ENCODE data around the gene CAMTA1.

The CAMTA1 gene

DNA sequence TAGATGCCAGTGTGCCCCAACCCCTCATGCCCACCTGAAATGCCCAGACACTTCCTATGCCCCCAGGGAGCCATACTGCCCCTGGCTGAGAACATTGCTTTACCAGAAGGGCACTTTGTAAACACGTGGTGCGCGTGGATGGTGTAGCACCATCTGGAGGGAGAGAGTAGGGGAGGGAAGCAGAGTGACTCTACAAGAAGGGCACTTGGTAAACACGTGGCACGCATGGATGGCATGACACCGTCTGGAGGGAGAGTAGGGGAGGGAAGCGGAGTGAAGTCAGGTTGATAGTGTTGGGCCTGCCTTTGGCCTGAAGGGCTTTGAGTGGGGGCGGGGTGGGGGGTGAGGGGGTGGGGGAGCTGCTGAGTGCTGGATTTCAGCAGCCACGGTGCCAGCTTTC is 661.8 kb downstream of the CAMTA1 start:
- no peak overlapping the region for H3K9ac ChIP-seq (ENCODE audit: low read depth, low read length)
- no peak overlapping the region for H3K4me3 ChIP-seq (ENCODE audit: low read depth, low read length)
- H3K36me3 ChIP-seq (ENCODE audit: control insufficient read depth, insufficient read depth, low read length): no peaks in the 10 kb centered on the region
- no peaks in the 10 kb centered on the region for H3K9me3 ChIP-seq (ENCODE audit: control insufficient read depth, insufficient read depth, low read length)
- no peaks in the 10 kb centered on the region for H3K4me1 ChIP-seq (ENCODE audit: control insufficient read depth, insufficient read depth, low read length)
- H3K27me3 ChIP-seq (ENCODE audit: control insufficient read depth, insufficient read depth, low read length): no peaks in the 10 kb centered on the region
- H3K27ac ChIP-seq (ENCODE audit: low read depth, low read length): no peak overlapping the region

DNA sequence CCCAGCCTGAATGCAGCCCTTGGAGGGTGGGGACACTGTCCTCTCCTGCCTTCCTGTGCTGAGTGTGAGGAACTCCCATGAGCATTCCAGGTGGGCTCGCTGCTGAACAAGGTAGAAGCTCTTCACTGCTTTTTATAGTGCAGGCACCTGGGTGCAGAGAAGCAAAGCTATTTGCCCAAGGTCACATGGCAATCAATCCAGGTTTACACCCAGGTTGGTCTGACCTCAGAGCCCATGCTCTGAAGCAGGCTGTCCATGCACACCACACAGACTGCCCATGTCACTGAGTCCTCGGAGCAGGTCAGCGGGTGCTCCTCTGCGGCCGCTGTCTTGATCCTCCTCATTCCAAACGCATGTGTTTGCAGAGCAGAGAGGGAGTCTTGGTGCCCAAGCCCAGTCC is 662.5 kb downstream of the CAMTA1 start:
- H3K27ac ChIP-seq (ENCODE audit: low read depth, low read length): no peak overlapping the region

DNA sequence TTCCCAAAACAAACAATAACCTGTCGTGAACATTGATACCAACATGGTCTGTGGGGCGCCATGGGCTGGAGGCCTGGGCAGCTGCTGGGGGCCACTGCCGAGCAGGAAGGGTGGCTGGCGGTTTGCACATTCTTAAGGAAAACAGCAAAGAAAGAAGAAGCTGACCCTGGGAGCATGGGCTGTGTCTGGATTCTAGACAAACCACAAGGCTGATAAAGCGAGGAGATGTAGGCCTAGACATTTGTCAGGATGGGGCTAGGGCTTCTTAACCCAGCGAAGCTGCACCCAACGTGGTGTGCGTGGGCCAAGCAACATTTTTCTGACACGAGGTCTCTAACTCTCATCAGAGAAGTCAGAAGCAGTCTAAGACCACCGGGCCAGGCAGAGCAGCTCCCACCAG is 663.7 kb downstream of the CAMTA1 start:
- no peaks in the 10 kb centered on the region for H3K9me3 ChIP-seq (ENCODE audit: control insufficient read depth, insufficient read depth, low read length)

More for the DNA sequence above, 662.5 kb downstream of the CAMTA1 start:
- Histone ChIP-seq H3K9me3 (ENCODE audit: control insufficient read depth, insufficient read depth, low read length) (no peaks in the 10 kb centered on the region), H3K36me3 (ENCODE audit: control insufficient read depth, insufficient read depth, low read length) (no peaks in the 10 kb centered on the region), H3K27me3 (ENCODE audit: control insufficient read depth, insufficient read depth, low read length) (no peaks in the 10 kb centered on the region), H3K9ac (ENCODE audit: low read depth, low read length) (no peak overlapping the region), H3K4me3 (ENCODE audit: low read depth, low read length) (no peak overlapping the region), H3K4me1 (ENCODE audit: control insufficient read depth, insufficient read depth, low read length) (no peaks in the 10 kb centered on the region)

DNA sequence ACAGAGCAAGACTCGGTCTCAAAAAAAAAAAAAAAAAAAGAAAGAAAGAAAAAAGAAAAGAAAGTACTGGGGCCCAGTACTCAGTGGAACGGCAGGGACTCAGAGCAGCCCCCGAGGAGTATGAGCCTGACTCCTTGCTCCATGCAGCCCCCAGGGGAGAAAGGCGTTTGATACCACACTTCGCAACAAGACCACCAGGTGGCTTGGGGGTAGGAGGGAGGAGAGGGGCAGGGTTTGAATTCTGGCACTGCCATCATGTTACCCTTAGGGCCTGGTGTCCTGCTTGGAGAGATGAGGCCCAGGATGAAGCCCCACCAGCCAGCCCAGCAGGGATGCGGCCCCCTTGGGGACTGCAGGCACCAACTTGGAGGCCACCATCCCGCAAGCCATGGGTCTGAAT is 664.5 kb downstream of the CAMTA1 start:
- H3K27me3 ChIP-seq (ENCODE audit: control insufficient read depth, insufficient read depth, low read length): no peaks in the 10 kb centered on the region
- H3K9me3 ChIP-seq (ENCODE audit: control insufficient read depth, insufficient read depth, low read length): no peaks in the 10 kb centered on the region
- H3K27ac ChIP-seq (ENCODE audit: low read depth, low read length): no peak overlapping the region

More for the DNA sequence above, 663.7 kb downstream of the CAMTA1 start:
- Histone ChIP-seq H3K27ac (ENCODE audit: low read depth, low read length) (no peak overlapping the region), H3K9ac (ENCODE audit: low read depth, low read length) (no peak overlapping the region), H3K36me3 (ENCODE audit: control insufficient read depth, insufficient read depth, low read length) (no peaks in the 10 kb centered on the region), H3K4me1 (ENCODE audit: control insufficient read depth, insufficient read depth, low read length) (no peaks in the 10 kb centered on the region), H3K27me3 (ENCODE audit: control insufficient read depth, insufficient read depth, low read length) (no peaks in the 10 kb centered on the region), H3K4me3 (ENCODE audit: low read depth, low read length) (no peak overlapping the region)

DNA sequence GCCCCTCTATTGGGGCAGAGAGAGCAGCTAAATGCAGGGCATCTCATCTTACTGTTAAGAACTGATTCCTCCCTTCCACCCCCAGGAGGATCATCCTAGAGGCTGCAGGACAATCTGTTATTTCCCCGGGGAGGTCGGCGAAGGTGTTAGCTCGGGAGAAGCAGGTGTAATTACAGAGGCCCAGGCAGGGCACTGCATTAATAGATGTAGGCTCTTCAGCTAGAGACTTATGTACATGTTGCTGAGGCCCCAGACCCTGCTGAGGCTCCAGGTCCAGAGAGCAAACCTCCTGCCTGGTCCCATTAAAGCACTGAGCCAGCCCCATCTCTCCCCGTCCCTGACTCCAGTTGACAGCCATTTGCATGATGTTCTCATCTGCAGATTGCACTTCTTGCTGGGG is 665.6 kb downstream of the CAMTA1 start:
- no peaks in the 10 kb centered on the region for H3K36me3 ChIP-seq (ENCODE audit: control insufficient read depth, insufficient read depth, low read length)
- H3K27ac ChIP-seq (ENCODE audit: low read depth, low read length): no peak overlapping the region
- H3K9me3 ChIP-seq (ENCODE audit: control insufficient read depth, insufficient read depth, low read length): no peaks in the 10 kb centered on the region
- H3K9ac ChIP-seq (ENCODE audit: low read depth, low read length): no peak overlapping the region
- H3K27me3 ChIP-seq (ENCODE audit: control insufficient read depth, insufficient read depth, low read length): no peaks in the 10 kb centered on the region
- H3K4me3 ChIP-seq (ENCODE audit: low read depth, low read length): no peak overlapping the region
- H3K4me1 ChIP-seq (ENCODE audit: control insufficient read depth, insufficient read depth, low read length): no peaks in the 10 kb centered on the region

More for the DNA sequence above, 664.5 kb downstream of the CAMTA1 start:
- no peaks in the 10 kb centered on the region for H3K4me1 ChIP-seq (ENCODE audit: control insufficient read depth, insufficient read depth, low read length)
- H3K4me3 ChIP-seq (ENCODE audit: low read depth, low read length): no peak overlapping the region
- no peaks in the 10 kb centered on the region for H3K36me3 ChIP-seq (ENCODE audit: control insufficient read depth, insufficient read depth, low read length)
- H3K9ac ChIP-seq (ENCODE audit: low read depth, low read length): no peak overlapping the region

DNA sequence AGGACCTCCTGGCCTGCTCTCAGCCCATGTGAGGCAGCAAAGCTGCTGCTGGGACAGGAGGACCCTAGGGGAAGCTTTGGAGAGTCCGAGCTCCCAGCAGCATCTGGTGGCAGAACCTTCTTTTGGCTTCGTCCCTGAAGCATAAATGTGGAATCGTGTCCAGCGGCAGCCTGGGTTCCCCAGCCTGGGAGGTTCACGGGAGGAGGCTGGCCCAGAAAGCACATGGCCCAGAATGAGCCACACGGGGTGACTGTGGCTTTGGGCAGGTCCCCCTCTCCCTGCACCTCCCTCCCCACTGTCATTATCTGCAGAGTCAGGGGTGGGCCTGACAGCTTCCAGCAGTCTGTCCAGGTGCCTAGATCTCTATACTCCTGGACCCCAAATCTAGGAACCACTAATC is 667.8 kb downstream of the CAMTA1 start:
- Histone ChIP-seq H3K27ac (ENCODE audit: low read depth, low read length) (no peak overlapping the region), H3K4me3 (ENCODE audit: low read depth, low read length) (no peak overlapping the region), H3K9ac (ENCODE audit: low read depth, low read length) (no peak overlapping the region), H3K36me3 (ENCODE audit: control insufficient read depth, insufficient read depth, low read length) (no peaks in the 10 kb centered on the region), H3K9me3 (ENCODE audit: control insufficient read depth, insufficient read depth, low read length) (no peaks in the 10 kb centered on the region), H3K4me1 (ENCODE audit: control insufficient read depth, insufficient read depth, low read length) (peaks cover 6% of the 10 kb centered on the region), H3K27me3 (ENCODE audit: control insufficient read depth, insufficient read depth, low read length) (no peaks in the 10 kb centered on the region)

DNA sequence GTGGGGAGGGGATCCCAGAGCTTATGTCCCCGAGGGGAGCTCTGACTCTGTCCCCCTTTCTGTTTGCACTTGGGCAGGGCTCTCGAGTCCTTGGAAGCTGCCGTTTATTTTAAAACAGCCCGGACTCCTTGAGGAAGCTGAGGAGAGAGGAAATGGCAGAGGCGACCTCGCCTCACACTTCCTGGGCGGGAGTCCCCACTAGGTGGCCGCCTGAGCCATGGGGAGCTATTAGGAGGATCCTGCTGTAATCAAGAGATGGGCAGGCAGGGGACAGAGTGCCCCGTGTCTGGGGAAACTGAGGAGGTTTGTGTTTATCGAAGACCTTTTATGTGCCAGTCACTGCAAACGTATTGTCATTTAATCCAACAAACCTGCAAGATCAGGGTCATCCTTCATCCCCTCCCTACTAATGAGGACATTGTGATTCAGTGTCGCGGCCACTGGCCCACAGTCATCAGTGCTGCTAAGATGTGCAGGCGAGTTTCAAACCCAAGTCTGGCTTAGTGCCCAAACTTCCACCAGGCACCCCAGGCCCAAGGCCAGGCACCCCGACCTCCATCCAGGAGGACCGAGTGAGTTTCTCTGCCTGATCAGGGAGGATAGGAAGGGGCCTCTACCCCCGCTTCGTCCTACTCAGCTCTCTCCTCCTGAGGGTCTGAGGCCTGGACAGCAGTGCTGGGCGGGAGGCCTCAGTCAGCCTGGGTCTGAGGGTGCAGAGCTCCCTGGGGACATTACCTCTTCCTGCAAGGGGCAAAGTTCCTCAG is 669.0 kb downstream of the CAMTA1 start:
- Histone ChIP-seq H3K27ac (ENCODE audit: low read depth, low read length) (no peak overlapping the region), H3K9me3 (ENCODE audit: control insufficient read depth, insufficient read depth, low read length) (no peaks in the 10 kb centered on the region), H3K27me3 (ENCODE audit: control insufficient read depth, insufficient read depth, low read length) (no peaks in the 10 kb centered on the region), H3K9ac (ENCODE audit: low read depth, low read length) (no peak overlapping the region), H3K4me3 (ENCODE audit: low read depth, low read length) (no peak overlapping the region), H3K4me1 (ENCODE audit: control insufficient read depth, insufficient read depth, low read length) (peaks cover 6% of the 10 kb centered on the region), H3K36me3 (ENCODE audit: control insufficient read depth, insufficient read depth, low read length) (no peaks in the 10 kb centered on the region)

DNA sequence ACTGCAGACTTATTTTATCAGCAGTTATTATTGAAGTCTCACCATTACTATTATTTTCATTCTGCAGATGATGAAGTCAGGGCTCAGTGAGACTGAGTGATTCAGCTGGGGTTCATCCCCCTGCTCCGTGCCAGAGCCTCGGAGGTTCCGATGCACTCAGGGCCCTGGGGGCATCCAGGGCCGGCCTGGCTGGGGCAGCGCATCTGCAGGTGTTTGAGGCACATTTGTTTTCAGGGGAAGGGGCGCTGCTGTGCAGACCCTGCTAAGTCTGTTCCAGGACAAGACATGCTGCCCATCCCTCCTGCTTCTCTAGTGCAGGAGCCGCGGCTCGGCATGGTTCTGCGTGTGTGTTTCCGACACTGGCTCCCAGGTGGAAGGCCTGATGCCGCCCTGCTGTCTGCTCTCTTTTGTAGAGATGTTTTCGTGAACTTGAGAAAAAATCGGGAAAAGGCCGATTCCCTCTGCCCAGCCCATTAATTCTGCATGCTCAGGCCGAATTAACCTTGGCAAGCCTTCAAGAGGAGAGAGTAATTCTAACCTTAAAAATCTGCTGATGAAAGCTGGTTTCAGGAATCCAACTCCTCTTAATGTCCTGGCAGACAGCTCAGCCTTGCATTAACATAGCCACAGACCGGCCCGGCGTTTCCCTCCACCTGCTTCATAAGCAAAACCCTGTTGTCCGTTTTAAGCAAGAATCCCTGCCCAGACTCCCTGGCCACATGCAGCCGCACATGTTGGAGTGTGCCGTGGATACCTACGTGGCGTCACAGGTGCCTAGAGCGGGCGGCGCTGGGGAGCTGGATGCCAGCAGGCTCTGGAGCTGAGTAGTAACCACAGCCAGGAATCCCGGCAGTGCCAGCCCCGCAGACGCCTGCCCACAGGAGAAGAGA is 669.9 kb downstream of the CAMTA1 start:
- no peak overlapping the region for H3K4me3 ChIP-seq (ENCODE audit: low read depth, low read length)
- no peaks in the 10 kb centered on the region for H3K9me3 ChIP-seq (ENCODE audit: control insufficient read depth, insufficient read depth, low read length)
- peaks cover 6% of the 10 kb centered on the region for H3K4me1 ChIP-seq (ENCODE audit: control insufficient read depth, insufficient read depth, low read length)
- no peak overlapping the region for H3K27ac ChIP-seq (ENCODE audit: low read depth, low read length)
- no peak overlapping the region for H3K9ac ChIP-seq (ENCODE audit: low read depth, low read length)
- H3K36me3 ChIP-seq (ENCODE audit: control insufficient read depth, insufficient read depth, low read length): no peaks in the 10 kb centered on the region
- H3K27me3 ChIP-seq (ENCODE audit: control insufficient read depth, insufficient read depth, low read length): no peaks in the 10 kb centered on the region

DNA sequence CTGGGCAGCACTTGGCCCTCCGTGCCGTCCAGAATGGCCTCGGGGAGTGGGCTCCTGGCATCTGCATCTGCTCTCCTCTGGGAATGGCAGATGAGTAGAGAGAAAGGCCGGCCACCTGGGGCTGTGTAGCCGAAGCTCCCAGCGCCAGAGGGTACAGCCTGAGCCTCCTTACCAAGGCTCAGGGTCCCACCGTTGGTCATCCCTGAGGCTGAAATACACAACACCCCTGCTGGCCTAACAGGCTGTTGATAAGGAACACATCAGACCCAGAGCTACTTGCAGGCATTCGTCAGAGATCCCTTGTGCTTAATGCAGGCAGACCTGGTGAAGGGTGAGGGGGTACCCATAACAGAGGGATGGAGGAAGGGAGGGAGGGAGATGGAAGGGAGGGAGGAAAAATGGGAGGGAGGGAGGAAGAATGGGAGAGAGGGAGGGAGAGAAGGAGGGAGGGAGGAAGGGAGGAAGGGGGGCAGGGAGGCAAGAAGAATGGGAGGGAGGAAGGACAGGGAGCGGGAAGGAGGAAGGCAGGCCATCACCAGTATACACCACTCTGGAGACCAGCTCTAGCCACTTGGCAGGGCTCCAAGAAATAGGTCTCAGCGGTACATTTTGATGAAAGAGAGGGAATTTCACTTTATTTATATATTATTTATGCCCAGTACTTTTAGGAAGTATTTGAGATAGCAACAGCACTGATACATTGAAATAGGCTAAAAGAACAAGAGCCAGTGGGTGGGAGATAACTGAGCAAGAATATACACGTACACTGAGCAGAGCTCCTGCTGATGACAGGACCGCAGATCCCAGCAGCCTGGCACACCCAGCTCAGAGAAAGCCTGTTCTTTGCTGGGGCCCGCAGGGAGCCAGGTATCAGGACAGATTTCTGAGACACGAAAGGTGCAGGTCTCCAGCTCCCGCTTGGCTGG is 670.8 kb downstream of the CAMTA1 start:
- H3K9ac ChIP-seq (ENCODE audit: low read depth, low read length): no peak overlapping the region
- H3K27me3 ChIP-seq (ENCODE audit: control insufficient read depth, insufficient read depth, low read length): no peaks in the 10 kb centered on the region
- H3K4me1 ChIP-seq (ENCODE audit: control insufficient read depth, insufficient read depth, low read length): peaks cover 6% of the 10 kb centered on the region
- H3K27ac ChIP-seq (ENCODE audit: low read depth, low read length): no peak overlapping the region
- no peak overlapping the region for H3K4me3 ChIP-seq (ENCODE audit: low read depth, low read length)
- H3K36me3 ChIP-seq (ENCODE audit: control insufficient read depth, insufficient read depth, low read length): no peaks in the 10 kb centered on the region
- no peaks in the 10 kb centered on the region for H3K9me3 ChIP-seq (ENCODE audit: control insufficient read depth, insufficient read depth, low read length)

DNA sequence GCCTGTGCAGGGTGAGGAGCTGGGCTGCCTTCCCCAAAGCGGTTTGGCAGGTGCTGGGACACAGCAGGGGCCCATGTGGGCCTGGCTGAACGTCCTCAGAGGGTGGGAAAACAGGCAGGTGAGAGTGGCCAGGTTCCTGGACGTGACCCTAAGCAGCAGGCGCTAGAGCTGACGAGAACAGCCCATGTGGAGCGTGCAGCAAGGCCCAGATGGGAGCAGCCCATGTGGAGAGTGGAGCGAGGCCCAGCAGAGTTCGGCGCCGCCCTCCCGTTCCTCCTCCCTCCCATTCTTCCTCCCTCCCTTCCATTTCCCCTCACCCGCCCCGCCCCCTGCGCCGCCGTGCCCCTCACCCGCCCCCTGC is 671.4 kb downstream of the CAMTA1 start:
- H3K9me3 ChIP-seq (ENCODE audit: control insufficient read depth, insufficient read depth, low read length): no peaks in the 10 kb centered on the region
- H3K9ac ChIP-seq (ENCODE audit: low read depth, low read length): no peak overlapping the region
- peaks cover 6% of the 10 kb centered on the region for H3K4me1 ChIP-seq (ENCODE audit: control insufficient read depth, insufficient read depth, low read length)
- H3K36me3 ChIP-seq (ENCODE audit: control insufficient read depth, insufficient read depth, low read length): no peaks in the 10 kb centered on the region
- H3K27ac ChIP-seq (ENCODE audit: low read depth, low read length): no peak overlapping the region
- H3K4me3 ChIP-seq (ENCODE audit: low read depth, low read length): no peak overlapping the region
- no peaks in the 10 kb centered on the region for H3K27me3 ChIP-seq (ENCODE audit: control insufficient read depth, insufficient read depth, low read length)

Data from HUES48 (cell line).